ENCODE measurements around the gene SRF. TPM values are rescaled to one million over a fixed set of nuclear protein-coding genes. Genes with fewer than 3 reads are reported as not detected.

Gene SRF
- total RNA-seq (2014; rRNA removed; shearing (Covaris generic)): 33.7 and 35.8 TPM in 2 replicates

DNA sequence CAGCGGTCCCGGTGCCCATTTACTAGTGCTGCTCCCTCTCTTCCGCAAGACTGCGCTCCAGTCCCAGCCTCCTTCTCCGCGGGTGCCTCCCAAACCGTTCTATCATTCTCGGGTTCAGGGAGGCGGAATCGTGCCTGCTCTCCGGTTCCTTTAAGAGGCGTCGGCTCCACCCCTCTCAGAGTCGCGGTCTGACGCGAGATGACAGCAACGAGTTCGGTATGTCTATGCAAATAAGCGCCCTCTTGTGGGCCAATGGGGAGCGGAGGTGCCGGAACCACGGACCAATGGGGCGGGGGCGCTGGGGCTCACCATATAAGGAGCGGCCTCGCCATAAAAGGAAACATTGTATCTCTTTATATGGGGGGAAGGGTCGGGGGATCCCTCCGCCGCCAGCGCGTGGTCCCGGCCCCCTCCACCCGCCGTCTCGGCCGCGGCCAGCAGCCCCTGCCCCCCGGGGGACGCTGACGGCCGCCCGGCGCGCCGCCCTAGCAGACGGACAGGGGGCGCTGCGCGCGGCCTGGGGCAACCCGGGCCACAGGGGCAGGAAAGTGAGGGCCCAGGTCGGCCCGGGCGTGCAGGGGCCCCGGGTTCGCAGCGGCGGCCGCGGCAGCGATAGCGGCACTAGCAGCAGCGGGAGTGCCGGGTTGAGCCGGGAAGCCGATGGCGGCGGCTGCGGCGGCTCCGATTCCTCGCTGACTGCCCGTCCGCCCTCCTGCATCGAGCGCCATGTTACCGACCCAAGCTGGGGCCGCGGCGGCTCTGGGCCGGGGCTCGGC, at the start of gene SRF:
SRF (plus strand) TSS at position 339 of the 776 bp plus-strand sequence; CDS start at position 727, 388 bp downstream.

DNA sequence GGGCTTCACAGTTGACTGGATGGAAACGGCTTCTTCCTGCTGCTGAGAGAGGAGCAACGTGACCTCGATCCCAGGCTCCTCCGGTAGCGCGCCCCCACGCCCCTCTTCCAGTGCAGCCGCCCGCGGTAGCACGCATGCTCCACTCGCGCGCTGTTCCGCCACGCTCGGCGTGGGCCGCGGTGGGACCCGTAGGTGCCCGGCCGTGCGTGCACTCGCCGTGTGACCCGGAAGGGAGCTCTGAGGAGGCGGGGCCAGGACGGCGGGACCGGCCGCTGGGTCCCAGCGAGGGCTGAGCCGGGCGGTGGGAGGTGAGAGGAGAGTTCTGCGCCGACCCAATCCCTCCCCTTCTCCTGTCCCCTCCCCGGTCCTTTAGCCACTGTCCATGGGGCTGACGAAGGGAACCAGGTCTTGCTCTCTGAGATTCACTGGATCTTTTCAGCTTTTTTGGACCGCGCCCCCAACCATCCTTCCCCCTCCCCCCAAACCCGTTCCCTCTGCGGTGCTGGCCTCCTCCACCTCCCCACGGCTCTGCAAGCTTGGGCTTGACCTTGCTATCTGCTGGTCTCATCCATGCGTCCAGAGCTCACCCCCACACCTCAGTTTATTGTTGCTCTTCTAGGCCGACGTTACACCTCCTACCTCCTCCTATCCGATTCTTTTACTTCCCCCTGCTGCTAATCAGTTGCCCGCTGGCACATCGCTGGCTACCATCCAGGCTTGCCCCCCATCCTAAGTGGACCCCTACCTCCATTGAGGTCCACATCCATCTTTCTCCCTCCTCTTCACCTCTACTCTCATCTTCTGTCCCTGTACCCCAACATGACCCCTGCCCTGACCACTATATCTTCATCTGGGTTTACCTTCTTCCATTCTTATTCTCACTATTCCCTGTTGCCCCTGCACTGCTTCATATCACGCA, 11.1 kb downstream of the SRF start, which contains the start of gene CUL9:
CUL9 (plus strand) TSS at position 255 of the 919 bp plus-strand sequence. CDS start 2,115 bp downstream, outside the sequence.

DNA sequence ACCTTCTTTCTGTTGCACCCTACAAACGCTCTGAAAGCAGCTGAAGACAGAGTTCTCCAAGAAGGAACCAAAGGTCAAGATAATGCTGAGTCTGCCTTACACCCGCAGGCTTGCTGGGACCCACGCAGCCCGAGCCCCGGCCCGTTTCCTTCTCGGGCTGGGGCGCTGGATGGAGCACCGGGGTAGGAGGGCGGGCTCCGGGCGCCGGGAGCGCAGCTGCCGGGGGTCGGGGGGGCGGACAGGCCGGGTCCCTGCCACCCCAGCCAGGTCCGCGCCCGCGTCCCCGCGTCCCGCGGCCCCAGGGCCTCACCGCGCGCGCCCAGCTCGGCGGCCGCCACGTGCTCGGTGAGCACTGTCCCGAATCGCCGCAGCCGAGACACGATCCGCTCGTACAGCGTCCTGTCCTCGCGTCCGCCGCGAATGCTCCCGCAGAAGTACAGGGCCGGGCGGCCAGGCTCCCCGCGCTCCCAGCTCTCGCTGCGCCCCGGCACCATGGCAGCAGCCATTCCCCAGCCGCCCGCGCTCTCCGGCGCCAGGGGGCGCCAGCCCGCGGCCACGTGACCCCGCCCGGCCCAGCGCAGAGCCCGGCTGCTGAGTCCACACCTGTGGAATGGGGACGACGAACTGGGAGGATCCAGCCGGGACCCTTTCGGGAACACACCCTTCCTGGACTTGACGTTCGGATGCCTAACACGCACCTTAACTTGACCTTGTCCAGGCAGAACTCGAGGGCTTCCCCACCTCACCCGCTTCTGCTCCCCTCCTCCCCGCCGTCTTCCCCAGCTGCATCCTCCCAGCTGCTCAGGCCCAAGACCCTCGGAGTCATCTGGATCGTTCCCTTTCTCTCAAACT, 58.1 kb downstream of the SRF start, which contains the start of gene DNPH1:
DNPH1 (minus strand) TSS at position 531 of the 852 bp plus-strand sequence; CDS start at position 506, 25 bp downstream.

Other genes with a start within 250 kb of the SRF start
- gene CNPY3, start 241.8 kb upstream of the SRF start, total RNA-seq (2014; rRNA removed; shearing (Covaris generic)): 29.9 and 34.0 TPM in 2 replicates
- gene GNMT, start 210.5 kb upstream of the SRF start, total RNA-seq (2014; rRNA removed; shearing (Covaris generic)): 0.57 TPM in 1 of 2 replicates, not detected in the other
- 18.5 and 19.2 TPM in 2 replicates for gene PEX6, start 192.1 kb upstream of the SRF start, total RNA-seq (2014; rRNA removed; shearing (Covaris generic))
- gene PPP2R5D, start 186.7 kb upstream of the SRF start, total RNA-seq (2014; rRNA removed; shearing (Covaris generic)): 31.0 and 34.3 TPM in 2 replicates
- gene MEA1, start 157.3 kb upstream of the SRF start, total RNA-seq (2014; rRNA removed; shearing (Covaris generic)): 91.7 and 103 TPM in 2 replicates
- 63.1 and 65.0 TPM in 2 replicates for gene KLHDC3, start 157.0 kb upstream of the SRF start, total RNA-seq (2014; rRNA removed; shearing (Covaris generic))
- gene RRP36, start 149.6 kb upstream of the SRF start, total RNA-seq (2014; rRNA removed; shearing (Covaris generic)): 87.4 and 101 TPM in 2 replicates
- gene CUL7, start 117.4 kb upstream of the SRF start, total RNA-seq (2014; rRNA removed; shearing (Covaris generic)): 22.7 and 24.6 TPM in 2 replicates
- gene MRPL2, start 111.8 kb upstream of the SRF start, total RNA-seq (2014; rRNA removed; shearing (Covaris generic)): 31.0 and 31.2 TPM in 2 replicates
- gene KLC4, start 111.6 kb upstream of the SRF start, total RNA-seq (2014; rRNA removed; shearing (Covaris generic)): 17.4 and 17.9 TPM in 2 replicates
- 25.7 and 27.3 TPM in 2 replicates for gene PTK7, start 95.0 kb upstream of the SRF start, total RNA-seq (2014; rRNA removed; shearing (Covaris generic))
- gene CUL9, start 10.9 kb downstream of the SRF start, total RNA-seq (2014; rRNA removed; shearing (Covaris generic)): 32.4 and 34.9 TPM in 2 replicates
- gene DNPH1, start 58.2 kb downstream of the SRF start, total RNA-seq (2014; rRNA removed; shearing (Covaris generic)): 133 and 159 TPM in 2 replicates
- gene TTBK1, start 72.2 kb downstream of the SRF start, total RNA-seq (2014; rRNA removed; shearing (Covaris generic)): not detected in 2 replicates
- gene SLC22A7, start 127.0 kb downstream of the SRF start, total RNA-seq (2014; rRNA removed; shearing (Covaris generic)): not detected in 2 replicates
- gene CRIP3, start 137.6 kb downstream of the SRF start, total RNA-seq (2014; rRNA removed; shearing (Covaris generic)): not detected in 2 replicates
- 5.1 and 5.7 TPM in 2 replicates for gene ZNF318, start 198.4 kb downstream of the SRF start, total RNA-seq (2014; rRNA removed; shearing (Covaris generic))

Measured in A375 (cell line).